ENCODE results near the gene VN1R5.

Gene VN1R5

GRCh38 chr1:247297263-247298123 lies 41.6 kb downstream of the VN1R5 start (continued):
- no peak for TF ChIP-seq ZNF404 (tag by site-specific recombination; IDR thresholded peaks at IDR 0.05)
- TF ChIP-seq PATZ1 (tag by site-specific recombination; IDR thresholded peaks at IDR 0.05) = no peak
- no peak for TF ChIP-seq ZNF292 (tag by site-specific recombination; IDR thresholded peaks at IDR 0.05; ENCODE audit: borderline replicate concordance, low read depth)
- TF ChIP-seq ZBTB26 (tag by site-specific recombination; optimal IDR thresholded peaks at IDR 0.05) = no peak
- no peak for TF ChIP-seq ZNF707 (tag by site-specific recombination; IDR thresholded peaks at IDR 0.05)

GRCh38 chr1:247298124-247298481 lies 42.2 kb downstream of the VN1R5 start:
- POLR2A ChIA-PET = no interaction called here
- H3K27ac ChIP-seq (ENCODE audit: extremely low read depth, low read depth, low read length) = no peak overlapping the region
- H3K4me1 ChIP-seq (ENCODE audit: control insufficient read depth, insufficient read depth, low read length) = no peaks in the 10 kb centered on the region
- H3K36me3 ChIP-seq (ENCODE audit: control insufficient read depth in 2 of 2, insufficient read depth in 1 of 2, low read length in 2 of 2) = peaks cover 0 to 41% of the 10 kb centered on the region in 2 experiments; a peak in 1 of 3 replicates
- no peaks in the 10 kb centered on the region for H3K9me3 ChIP-seq (ENCODE audit: control insufficient read depth, insufficient read depth, low read depth, low read length)
- CTCF ChIA-PET = no interaction called here
- H3K4me3 ChIP-seq (ENCODE audit: low read depth, low read length) = no peak overlapping the region
- no peak for TF ChIP-seq KLF7 (tag by site-specific recombination; IDR thresholded peaks at IDR 0.05; ENCODE audit: borderline replicate concordance)
- no peak for TF ChIP-seq ZNF138 (tag by site-specific recombination; IDR thresholded peaks at IDR 0.05; ENCODE audit: borderline replicate concordance)
- no peak for TF ChIP-seq ZNF529 (tag by site-specific recombination; IDR thresholded peaks at IDR 0.05; ENCODE audit: insufficient replicate concordance)
- TF ChIP-seq SALL2 (tag by site-specific recombination; IDR thresholded peaks at IDR 0.05; ENCODE audit: borderline replicate concordance) = no peak
- TF ChIP-seq ZNF354C (tag by site-specific recombination; IDR thresholded peaks at IDR 0.05; ENCODE audit: borderline replicate concordance, low read depth) = no peak
- no peak for TF ChIP-seq ZNF785 (tag by site-specific recombination; IDR thresholded peaks at IDR 0.05)
- TF ChIP-seq, protein P1, sequence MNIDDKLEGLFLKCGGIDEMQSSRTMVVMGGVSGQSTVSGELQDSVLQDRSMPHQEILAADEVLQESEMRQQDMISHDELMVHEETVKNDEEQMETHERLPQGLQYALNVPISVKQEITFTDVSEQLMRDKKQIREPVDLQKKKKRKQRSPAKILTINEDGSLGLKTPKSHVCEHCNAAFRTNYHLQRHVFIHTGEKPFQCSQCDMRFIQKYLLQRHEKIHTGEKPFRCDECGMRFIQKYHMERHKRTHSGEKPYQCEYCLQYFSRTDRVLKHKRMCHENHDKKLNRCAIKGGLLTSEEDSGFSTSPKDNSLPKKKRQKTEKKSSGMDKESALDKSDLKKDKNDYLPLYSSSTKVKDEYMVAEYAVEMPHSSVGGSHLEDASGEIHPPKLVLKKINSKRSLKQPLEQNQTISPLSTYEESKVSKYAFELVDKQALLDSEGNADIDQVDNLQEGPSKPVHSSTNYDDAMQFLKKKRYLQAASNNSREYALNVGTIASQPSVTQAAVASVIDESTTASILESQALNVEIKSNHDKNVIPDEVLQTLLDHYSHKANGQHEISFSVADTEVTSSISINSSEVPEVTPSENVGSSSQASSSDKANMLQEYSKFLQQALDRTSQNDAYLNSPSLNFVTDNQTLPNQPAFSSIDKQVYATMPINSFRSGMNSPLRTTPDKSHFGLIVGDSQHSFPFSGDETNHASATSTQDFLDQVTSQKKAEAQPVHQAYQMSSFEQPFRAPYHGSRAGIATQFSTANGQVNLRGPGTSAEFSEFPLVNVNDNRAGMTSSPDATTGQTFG (tag by site-specific recombination; IDR thresholded peaks at IDR 0.05; ENCODE audit: borderline replicate concordance) = no peak
- TF ChIP-seq ZNF223 (tag by site-specific recombination; IDR thresholded peaks at IDR 0.05) = no peak
- TF ChIP-seq ZNF274 (IDR thresholded peaks at IDR 0.05; ENCODE audit: low read length) = no peak
- no peak for TF ChIP-seq ZNF274 (tag by site-specific recombination; IDR thresholded peaks at IDR 0.05; ENCODE audit: borderline replicate concordance)
- TF ChIP-seq ZNF548 (tag by site-specific recombination; IDR thresholded peaks at IDR 0.05) = no peak
- no peak for TF ChIP-seq ZFP41 (tag by site-specific recombination; IDR thresholded peaks at IDR 0.05; ENCODE audit: borderline replicate concordance)
- no peak for TF ChIP-seq ZNF23 (tag by site-specific recombination; IDR thresholded peaks at IDR 0.05; ENCODE audit: borderline replicate concordance)
- TF ChIP-seq ZNF843 (tag by site-specific recombination; IDR thresholded peaks at IDR 0.05) = no peak

All from HEK293 (cell line).